ENCODE measurements around the gene FBLN1.

Gene FBLN1

GRCh38 chr22:45644714-45645113 is 142.0 kb downstream of the FBLN1 start:
- DNase-seq = no peak

DNA sequence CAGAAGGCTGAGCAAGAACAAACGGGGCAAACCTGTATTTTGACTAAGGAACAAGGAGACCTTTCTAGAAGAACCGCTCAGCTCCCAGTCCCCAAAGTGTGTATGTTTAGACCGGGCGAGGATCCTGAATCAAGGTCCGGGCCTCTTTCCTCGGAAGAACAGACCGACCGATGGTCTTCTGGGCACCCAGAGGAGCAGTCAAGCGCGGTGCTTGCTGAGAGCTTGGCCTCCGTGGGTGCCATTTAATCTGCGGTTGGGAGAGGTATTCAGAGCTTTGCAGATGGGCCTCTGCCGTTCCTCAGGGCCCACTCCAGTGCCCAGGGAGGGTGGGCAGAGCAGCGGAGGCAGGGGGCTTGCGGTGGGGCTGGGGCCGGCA is 142.5 kb downstream of the FBLN1 start:
- DNase-seq = no peak

GRCh38 chr22:45645526-45646414 is 143.1 kb downstream of the FBLN1 start:
- peak; percentile 63 to 77 for DNase-seq

- DNase-seq = no peak
Observed at GRCh38 chr22:45647532-45648225, 145.0 kb downstream of the FBLN1 start.

GRCh38 chr22:45648301-45649117 is 145.8 kb downstream of the FBLN1 start:
- DNase-seq = no peak

DNA sequence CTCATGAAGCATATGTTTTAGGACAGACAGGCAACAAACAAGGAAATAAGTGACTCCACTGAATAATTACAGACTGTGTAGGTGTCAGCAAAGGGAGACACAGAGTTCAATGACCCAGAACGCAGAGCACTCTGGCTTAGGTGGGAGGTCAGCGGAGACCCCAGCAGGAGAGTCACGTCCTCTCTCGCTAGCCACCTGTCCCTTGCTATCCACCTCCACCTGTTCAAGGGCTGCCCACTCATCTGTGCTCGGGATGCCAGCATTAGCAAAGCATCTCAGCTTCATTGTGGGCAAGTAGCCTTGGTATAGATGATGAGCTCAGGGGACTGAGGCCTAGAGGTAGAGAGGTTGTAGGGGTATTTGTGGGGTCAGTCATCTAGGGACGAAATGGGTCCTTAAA is 147.1 kb downstream of the FBLN1 start:
- DNase-seq = no peak

DNA sequence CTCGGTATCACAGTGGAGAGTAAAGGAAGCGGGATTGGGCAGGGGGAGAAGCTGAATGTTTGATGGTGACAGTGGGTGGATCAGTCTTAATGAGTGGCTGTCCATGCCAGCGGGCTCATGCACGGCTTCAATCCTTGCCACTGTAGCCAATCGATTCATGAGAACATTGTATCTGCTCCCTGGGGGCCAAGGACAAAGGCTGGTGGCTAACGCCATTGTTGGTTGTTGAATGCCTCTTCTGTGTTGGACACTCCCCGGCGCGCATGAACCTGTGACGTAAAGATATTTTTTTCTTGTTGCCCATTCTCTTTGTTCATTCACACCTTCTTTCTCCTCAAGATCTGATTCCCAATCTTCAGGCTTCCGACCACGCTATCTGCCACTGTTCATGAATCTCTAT is 148.0 kb downstream of the FBLN1 start:
- DNase-seq = no peak
